Dermis blood vessel endothelial cell (primary cell): ENCODE data around the gene MOB3A. TPM values are rescaled to one million over a fixed set of nuclear protein-coding genes. Genes with fewer than 3 reads are reported as not detected.
"Not testable (repeated sequence)": the region's sequence is repeated elsewhere in the genome, so short reads cannot be mapped to it uniquely, and the experiment has no call there.

Experiments used
- DNase-seq: peaks from one replicate; pipeline ENCODE4 v3.0.0; 2010
- total RNA-seq: library from RNA; depleted of rRNA; stranded (reverse); fragments of >200 nt; gene quantifications from 2 replicates; pipeline ENCODE4 v1.2.3, GENCODE V29; 2014

MOB3A gene
- total RNA-seq, 1 donor from 2014 or later: 26.4 TPM

DNA sequence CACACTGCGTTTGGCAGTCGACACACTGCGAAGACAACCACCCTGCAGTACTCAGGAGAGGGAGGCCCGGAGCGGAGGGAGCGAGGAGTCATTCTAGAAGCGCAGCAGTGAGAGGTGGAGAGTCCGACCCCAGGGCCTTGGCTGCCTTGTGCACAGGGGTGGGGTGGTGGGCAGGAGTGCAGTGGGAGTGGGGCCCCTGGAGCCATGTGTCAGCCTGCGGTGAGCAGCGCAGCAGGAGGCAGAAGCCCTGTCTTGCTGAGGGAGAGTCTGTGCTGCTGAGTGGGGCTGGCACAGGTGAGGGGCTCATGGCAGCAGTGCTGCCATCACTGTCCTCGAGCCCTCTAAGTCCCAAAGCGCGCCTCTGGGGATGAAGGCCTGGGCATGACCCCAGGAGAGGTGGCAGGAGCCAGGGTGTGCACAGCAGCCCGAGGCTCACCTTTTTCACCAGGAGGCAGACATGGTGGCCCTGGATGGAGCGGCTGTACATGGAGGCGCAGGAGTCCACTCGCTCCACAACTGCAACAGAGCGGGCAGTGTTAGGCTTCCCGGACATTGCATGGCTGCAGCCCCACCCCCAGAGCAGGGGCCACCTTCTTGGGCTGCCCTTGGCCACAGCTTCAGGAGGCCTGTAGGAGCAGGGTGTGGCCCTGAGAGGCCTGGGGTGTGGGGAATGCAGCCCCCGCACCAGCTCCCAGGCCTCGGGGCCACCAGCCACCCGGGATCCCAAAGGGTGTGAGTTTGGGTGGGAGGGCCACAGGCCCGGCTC is 12.3 kb upstream of the MOB3A start:
- DNase-seq: no peak

DNA sequence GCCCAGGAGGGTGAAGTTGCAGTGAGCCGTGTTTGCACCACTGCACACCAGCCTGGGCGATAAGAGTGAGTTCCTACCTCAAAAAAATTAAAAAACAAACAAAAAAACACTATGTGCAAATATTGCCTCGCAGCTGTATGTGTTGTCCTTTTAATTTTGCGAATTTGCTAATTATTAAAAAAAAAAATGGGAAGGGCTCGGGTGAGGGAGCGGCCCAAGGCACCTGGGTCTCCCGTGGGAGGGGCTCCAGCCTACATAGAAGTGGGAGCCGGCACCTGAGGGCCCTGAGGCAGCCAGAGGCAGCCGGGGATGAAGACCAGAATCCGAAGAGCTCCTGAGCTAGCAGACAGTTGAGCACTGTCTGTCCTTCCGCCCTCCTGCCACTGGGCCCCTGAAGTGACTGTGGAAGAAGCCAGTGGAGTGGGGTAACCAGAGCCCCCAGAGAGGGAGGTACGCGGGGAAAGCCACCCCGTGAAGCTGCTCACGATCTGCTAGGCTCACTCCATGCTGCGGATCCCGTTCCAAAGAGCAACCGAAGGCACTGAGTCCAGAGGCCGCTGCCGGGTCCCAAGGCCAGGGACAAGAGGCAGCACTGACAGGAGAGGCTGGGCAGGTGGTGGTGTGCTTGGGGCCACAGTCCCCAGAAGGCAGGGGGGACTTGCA is 7.0 kb upstream of the MOB3A start:
- no peak for DNase-seq

DNA sequence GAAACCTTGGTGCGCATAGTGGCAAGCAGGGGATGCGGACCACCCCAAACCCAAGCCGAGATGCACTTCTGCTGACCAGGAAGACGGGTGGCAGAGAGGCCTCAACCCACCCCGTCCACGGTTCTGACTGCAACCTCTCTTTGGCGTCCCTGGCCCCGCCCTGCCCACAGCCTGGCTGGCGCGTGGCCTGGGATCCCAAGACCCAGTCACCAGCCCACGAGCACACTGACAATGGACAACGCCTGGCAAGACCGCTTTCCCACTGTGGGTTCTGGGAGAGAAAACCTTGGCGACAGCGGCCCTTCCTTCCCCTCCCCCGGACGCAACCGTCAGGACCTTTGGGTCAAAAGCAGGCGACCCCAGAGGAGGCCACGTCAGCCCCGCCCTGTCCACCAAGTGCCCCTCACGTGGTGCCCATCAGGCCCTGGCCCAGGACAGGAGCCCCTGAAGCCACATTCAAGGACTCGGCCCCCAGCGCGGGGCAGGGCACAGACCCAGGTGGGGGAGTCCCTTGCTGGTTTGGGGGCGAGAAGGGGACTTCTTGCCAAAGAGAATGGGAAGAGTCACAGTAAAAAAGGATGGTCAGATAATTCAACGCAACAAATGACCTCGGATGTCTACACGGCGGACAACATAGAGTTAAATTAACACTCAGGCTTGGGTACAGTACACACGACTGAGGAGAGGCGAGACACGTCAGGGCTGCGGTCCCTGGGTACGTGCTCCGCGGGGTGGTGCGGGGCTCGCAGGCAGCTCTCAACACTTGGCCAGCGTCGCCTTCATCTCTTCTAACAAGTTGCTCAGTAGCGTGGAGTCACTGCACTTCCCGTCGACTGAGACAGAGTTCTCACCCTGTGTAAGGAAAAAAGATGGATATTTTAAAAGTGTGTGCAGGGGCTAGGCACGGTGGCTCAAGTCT is 5.5 kb upstream of the MOB3A start:
- no peak for DNase-seq

DNA sequence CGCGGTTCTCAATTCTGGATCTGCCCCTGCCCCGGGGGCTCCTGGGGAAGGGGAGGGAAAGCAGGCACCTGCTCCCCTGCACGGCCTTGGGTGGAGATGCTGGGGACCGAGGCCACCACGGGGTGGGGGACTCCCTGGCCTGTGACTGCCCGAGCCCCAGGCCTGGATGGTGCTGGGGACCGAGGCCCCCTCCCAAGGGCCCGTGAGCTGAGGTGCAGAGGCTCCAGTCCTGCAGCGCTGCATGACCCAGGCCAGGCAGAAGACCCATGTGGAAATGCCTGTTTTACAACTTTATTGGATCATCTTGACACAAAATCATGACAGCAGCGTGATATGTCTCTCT is 4.6 kb upstream of the MOB3A start:
- DNase-seq: no peak

DNA sequence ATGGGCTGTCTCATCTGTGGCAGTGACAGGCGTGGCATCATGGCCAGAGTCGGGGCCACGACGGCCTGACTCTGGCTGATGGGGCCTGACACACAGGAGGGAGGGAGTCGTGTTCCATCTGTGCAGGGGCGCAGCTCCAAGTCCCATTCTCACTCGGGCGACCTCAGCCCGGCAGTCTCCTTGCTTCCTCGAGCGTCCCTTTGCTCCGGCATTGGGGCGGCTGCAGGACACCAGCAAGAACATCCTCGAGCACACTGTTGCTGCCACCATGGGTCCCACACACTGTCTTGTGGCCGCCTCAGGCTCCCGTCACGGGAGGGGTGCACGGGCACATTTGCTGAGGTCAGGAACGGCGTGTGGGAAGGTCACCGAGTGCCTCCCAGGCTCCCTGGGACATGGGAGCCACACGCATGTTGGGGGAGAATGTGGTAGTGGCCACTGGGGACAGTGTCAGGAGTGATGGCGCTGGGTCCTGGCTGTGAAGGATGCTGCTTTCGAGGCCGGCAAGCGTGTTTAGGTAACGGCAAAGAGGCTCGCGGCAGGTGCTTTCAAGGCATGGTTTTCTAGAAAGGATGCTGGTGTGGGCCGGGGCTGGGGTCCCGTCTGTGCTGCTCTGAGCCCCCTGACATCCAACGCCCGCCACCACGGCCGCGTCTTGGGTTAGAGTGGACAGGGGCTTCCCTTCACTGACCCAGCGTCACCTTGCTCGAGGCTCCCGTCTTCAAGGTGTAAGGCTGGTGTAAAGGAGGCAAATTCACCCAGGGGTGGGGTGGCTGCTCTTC is 4.0 kb upstream of the MOB3A start:
- no peak for DNase-seq

DNA sequence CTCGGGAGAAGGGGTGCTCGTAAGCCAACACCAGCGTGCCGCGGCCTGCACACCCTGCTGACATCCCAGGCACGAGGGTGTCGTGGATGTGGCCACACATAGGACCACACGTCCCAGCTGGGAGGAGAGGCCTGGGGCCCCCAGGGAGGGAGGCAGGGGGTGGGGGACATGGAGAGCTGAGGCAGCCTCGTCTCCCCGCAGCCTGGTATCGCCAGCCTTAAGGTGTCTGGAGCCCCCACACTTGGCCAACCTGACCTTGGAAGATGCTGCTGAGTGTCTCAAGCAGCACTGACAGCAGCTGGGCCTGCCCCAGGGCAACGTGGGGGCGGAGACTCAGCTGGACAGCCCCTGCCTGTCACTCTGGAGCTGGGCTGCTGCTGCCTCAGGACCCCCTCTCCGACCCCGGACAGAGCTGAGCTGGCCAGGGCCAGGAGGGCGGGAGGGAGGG is 3.0 kb upstream of the MOB3A start:
- DNase-seq: no peak

DNA sequence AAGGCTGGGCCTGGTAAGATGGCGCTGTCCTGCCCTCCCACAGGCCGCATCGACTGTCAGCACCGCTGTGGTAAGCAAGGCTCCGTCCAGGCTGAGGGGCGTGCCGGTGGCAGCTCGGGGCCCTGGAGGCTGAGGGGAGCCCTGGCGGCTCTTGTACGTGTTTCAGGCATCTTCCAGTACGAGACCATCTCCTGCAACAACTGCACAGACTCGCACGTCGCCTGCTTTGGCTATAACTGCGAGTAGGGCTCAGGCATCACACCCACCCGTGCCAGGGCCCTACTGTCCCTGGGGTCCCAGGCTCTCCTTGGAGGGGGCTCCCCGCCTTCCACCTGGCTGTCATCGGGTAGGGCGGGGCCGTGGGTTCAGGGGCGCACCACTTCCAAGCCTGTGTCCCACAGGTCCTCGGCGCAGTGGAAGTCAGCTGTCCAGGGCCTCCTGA is 1.8 kb upstream of the MOB3A start:
- no peak for DNase-seq

DNA sequence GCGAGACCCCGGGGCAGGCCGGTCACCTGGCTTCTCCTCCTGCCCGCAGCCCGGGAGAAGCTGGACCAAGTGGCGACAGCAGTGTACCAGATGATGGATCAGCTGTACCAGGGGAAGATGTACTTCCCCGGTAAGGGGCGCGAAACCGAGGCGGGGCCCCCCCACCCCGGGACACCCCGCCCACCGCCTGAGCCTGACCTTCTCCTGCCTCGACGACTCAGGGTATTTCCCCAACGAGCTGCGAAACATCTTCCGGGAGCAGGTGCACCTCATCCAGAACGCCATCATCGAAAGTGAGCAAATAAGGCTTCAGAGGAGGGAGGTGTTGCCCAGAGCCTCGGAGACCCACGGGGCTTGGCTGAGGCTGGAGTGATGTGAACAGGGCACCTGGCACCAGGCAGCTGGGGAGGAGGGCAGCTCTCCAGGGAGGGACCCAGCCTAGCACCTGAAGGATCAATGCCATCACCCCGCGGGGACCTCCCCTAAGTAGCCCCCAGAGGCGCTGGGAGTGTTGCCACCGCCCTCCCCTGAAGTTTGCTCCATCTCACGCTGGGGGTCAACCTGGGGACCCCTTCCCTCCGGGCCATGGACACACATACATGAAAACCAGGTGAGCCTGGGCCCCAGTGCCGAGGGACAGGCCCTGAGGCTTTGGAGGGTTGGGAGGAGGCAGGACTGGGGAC is 1.2 kb upstream of the MOB3A start:
- no peak for DNase-seq

DNA sequence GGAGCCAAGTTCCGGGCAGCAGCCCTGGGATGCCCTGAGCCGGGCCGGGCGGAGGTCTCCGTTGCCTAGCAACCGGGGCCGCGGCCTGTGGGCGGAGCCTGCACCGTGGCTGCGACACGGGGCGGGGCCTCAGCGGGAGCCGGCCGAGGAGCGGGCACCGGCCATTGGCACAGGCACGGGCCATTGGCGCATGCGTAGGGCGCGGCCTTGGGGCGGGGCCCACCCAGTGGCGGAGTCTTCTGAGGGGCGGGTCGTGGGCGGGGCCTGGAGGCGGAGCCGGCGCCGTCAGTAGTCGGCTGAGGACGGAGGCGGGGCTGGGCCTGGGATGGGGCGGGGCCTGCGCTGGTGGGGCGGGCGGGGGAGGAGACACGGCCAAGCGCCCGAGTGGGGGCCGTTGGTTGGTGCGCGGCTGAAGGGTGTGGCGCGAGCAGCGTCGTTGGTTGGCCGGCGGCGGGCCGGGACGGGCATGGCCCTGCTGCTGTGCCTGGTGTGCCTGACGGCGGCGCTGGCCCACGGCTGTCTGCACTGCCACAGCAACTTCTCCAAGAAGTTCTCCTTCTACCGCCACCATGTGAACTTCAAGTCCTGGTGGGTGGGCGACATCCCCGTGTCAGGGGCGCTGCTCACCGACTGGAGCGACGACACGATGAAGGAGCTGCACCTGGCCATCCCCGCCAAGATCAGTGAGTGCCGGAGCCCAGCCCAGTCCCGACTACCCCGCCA is 515 bp upstream of the MOB3A start, which contains the start of gene IZUMO4:
Gene IZUMO4, plus strand, starts transcription at position 436 of the 723 bp plus-strand sequence. Its CDS starts 31 bp downstream, at position 467.
- DNase-seq: peak; percentile 98

DNA sequence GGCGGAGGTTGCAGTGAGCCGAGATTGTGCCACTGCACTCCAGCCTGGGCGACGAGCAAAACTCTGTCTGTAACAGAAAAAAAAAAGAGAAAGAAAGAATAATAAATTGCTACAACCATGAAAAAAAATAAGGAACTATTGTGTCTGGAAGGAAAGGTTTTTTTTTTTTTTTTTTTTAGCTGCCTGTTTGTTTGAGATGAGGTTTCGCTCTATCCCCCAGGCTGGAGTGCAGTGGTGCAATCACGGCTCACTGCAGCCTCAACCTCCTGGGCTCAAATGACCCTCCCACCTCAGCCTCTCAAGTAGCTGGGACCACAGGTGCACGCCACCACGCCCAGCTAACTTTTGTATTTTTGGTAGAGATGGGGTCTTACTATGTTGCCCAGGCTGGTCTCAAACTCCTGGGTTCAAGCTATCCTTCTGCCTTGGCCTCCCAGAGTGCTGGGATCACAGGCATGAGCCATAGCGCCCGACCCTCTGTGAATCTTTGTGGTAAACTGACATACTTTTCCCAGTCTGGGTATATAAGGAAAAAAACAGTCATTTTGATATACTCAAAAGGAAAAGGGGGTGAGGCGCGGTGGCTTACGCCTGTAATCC is 4.1 kb downstream of the MOB3A start:
- not testable (repeated sequence) for DNase-seq

DNA sequence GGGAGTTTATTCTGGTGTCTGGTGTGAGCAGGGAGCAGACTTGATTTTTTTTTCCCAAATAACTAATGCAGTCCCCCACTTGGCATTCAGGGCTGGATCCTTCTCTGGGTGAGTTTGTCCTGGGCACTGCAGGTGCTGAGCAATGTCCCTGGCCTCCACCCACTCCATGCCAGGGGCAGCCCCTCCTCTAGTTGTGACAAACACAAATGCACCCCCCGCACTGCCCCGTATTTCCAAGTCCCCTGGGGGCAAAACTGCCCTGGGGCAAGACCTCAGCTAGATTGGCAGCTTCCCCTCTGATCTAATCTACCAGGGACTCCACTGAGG is 6.4 kb downstream of the MOB3A start:
- no peak for DNase-seq

DNA sequence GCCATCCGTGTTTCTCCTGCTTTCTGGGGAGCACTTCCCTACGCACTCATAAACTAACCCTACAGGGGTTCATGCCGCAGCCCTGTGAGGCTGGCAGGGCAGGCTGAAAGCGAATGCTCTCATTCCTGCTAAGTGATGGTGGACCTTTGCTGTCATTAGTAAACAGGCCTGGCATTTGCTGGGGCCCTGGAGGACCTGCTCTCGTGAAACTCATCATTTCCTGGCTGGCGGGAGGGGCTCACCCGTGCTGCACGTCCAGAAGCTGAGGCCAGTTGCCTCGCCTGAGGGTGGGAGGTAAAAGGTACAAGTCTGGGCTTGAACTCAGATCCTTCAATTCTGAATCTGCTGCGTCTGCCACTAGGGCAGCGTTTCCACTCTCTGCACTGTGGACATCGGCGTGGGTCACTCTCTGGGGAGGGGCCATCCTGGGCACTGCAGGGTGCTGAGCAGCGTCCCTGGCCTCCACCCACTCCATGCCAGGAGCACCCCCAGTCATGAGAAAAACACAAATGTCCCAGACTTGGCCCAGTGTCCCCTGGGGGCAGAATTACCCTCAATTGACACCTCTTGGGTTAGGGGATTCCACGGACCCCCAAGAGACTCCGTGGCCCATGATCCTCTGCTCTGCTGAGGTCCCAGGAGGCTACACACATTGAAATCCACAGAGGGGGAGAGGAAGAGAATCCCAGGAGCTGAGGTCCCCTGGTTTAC is 7.0 kb downstream of the MOB3A start:
- peak; percentile 79 for DNase-seq

DNA sequence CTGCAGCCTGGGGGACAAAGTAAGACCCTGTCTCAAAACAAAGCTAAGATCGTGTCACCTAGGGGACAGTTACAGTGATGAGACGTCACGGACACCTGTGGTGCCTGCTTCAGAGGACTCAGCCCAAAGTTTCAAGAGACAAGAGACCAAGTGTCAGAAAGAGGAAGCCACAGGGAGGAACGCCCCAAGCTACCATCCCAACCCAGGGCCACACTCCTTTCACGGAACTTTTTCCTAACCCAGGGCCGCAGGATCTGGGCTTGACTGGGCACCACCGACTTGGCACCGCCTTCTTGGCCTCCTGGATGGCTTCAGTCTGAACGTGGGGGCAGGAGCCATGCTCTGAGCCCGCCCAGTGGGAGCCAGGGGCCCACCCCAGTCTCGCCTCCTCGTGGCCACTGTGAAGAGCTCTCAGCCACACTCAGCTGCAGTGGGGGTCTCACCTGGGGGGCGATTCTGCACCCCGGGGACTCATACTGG is 8.5 kb downstream of the MOB3A start:
- no peak for DNase-seq

DNA sequence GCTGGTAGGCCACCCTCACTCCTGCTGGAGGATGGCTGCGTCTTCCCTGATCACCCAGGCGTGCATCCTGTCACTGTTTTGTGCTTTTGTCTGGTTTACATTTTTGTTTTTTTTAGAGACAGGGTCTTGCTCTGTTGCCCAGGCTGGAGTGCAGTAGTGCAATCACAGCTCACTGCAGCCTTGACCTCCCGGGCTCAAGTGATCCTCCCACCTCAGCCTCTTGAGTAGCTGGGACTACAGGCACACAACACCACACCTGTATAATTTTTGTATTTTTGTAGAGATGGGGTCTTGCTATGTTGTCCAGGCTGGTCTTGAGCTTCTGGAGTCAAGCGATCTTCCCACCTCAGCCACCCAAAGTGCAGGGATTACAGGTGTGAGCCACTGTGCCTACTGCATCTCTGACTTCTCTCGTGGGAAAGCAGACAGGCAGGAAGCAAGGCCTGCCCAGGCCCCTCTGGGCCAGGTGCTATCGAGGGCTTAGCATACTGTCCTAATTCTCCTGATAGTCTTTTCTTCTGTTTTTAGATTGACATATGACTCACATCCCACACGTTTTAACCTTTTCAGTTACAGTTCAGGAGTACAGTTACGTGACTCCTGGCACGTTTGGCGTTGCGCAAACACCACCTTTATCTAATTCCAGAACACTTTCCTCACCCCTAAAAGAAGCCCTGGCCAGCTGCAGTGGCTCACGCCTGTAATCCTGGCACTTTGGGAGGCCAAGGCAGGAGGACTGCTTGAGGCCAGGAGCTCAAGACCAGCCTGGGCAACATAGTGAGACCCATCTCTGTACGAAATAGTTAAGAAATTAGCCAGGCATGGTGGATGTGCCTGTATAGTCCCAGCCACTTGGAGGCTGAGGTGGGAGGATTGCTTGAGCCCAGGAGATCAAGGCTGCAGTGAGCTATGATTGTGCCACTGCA is 9.2 kb downstream of the MOB3A start:
- DNase-seq: peak; percentile 60

DNA sequence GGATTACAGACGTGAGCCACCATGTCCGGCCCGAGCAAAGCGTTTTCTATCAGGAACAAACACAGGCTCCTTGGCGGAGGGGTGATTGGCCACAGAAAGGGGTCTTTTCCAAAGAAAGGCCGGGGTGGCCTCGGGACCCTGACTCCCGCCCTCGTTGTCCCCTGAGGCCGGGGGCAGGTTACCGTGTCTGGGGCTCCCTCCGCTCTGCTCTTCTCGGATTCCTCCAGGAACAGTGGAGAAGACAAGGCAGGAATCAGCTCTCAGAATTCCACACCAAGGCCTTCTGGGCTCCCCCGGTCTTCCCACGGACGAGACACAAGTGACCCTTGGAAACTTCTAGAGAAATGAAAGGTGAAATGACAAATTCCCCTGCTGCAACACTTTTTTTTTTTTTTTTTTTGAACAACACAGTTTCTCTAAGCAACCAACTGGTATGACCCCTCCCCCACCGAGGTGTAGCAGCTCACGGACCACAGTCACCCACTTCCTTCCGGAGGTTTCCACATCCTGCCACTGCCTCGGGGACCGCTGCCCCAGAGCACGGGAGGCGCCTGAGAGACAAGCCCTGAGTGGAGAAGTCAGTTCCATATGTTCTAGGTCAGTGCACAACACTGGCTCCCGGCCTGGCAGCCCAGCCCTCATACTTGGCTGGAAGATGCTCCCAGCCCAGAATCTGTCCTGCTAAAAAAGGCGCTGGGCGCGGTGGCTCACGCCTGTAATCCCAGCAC is 11.0 kb downstream of the MOB3A start:
- peak; percentile 61 for DNase-seq

DNA sequence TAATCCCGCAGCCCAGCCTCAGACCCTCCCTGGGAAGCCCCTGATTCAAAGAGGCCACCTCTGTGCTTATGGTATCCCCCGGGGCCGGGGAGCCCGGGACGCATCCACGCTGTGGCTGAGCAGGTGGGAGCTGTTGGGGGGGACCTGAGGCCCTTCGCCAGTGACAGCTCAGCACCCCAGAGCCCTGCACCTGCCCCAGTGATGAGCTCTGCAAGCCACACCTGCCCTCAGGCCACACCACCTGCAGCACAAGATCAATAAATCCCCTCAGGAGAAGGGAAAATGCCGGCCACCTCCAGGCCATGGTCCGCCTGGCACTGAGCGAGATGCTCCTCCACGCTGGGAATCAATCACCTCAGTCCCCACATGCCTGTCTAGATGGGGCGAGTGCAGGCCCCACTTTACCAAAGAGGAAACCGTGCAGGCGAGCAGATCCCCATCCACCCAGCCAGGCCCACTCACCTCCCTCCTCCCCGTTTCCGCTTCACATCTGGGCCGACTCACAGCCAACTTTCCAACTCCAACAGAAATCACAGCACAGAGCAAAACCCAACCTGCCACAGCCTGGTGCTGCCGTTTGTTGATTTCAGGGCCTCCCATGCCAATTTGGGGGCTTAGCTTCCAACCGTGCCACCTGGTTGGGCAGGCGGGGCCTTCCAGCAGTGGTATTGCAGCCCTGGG is 12.8 kb downstream of the MOB3A start:
- DNase-seq: peak; percentile 52
